HG03064 (cell line): ENCODE results near the gene NFIX.

ENCODE experiments used
- ATAC-seq: cut with Tn5 transposase; IDR thresholded peaks from one replicate; pipeline ENCODE4 v1.9.1; 2021; ENCODE audit warnings: low read depth; ENCODE audit not compliant: unreplicated experiment

The NFIX gene

DNA sequence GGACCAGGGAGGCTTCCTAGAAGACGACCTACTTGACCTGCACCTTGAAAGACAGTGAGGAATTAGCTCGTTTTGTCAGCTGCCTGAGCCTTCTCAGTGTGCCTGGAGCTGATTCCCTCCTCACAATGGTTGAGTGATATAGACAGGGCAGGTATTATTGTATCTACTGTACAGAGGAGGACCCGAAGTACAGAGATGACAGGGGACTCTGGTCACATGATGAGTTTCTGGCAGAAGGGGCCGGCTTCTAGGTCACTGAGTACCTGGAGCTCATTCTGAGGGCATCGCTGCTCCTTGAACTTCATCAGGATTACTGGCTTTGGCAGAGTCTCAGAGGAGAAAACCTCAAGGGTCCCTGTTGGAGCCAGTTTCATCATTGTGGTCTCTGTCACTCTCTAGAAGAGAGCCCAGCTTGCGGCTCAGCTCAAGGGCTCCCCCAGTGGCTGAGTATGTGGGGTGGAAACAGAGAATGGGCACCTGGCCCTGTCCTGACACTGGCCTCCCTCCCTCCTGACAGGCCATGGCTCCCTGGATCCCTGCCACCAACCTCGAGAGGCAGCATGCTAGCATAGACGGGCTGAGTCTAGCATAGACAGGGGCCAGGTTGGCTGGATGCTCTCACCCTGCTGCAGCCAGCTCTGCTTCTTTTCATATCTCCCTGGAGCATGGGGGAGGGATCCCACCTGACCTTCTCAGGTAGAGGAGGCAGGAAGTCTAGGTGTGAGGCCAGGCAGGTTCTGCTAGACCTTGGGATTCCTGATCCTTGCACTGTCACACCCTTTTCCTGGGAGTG, 38.7 kb downstream of the NFIX start:
- no peak for ATAC-seq

DNA sequence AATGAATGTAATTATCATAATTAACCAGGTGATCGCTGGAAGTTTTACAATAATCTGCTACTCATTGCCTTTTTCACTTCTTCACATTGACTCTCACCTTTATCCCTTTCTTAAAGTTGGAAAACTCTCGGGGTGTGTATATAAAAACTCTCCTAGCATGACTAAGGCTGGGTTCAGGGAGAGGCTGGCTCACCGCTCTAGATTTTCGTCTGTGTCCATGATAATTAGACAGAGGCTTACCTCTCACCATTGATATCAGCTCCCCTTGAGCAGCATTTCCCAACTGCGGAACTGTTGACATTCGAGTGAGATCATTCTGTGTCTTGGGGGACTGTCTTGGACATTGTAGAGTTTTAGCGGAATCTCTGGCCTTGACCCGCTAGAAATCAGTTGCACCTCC, 39.4 kb downstream of the NFIX start:
- ATAC-seq = no peak

DNA sequence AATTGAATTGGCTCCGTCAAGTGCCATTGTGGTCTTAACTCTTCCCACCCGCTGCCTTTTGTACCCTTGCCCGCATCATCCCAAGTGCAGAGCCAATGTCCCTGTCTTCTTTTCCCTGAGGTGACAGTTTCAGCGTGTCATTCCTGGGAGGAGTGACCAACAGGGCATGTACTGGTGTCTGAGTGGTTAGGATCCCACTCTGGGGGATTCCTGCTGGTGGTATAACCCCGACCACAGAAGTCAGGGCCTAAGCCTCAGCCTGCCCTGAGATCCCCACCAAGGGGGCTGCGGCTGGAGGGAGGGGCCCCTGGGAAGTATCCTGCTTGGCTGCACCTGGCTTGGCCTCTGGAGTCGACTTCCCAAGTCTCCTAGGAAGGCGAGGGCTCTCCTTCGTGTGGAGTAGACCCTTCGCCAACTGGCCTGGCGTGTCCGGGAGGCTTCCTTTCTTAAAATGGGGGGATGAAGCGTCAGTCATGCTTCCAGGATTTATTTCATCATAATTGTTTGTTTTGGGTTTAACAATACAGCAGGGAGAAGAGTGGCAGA, 40.6 kb downstream of the NFIX start:
- no peak for ATAC-seq

DNA sequence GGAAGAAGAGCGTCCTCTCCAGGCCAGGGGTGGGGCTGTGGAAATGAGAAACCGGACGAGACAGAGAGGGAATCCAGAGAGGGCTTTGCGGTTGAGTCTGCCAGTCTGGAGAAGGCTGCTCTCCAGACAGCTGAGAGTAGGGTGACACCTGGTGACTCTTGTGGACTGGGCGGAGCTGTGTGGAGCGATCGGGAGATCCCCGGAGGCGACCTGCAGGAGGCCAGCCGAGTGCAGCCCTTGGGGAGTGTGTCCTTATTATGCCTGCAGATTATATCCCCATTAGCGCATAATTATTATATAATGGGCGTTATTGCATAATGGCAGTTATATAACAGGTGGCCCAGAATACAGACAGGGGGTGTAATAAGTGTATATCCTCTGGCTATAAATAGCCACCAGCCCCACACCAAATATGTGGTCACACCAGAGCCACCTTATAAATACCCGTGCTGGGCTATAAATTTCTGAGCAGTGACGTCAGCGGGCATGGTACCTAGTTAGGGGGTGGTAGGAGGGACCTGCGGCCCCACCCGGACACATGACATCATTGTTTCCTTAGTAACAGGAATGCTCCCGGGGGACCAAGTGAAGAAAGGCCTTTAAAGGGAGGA, 41.2 kb downstream of the NFIX start:
- no peak for ATAC-seq

DNA sequence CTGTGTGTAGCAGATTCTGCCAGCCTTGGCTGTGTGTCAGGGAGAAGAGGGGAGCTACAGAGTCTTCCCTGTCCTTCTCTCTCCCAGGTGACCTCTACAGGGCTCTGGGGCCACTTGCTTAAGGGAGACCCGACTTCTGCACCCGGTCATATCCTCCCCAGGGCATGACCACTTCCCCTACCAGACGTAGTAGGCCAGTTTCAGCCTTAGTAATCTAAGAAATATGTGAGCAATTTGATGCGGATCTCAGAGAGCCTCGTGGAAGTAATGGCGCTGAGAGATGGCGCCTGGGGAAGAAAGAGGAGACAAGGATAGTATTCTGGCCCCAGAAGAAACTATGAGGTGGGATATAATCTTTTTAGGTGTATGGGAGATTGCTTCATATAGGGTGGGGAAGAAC, 41.9 kb downstream of the NFIX start:
- ATAC-seq = no peak

DNA sequence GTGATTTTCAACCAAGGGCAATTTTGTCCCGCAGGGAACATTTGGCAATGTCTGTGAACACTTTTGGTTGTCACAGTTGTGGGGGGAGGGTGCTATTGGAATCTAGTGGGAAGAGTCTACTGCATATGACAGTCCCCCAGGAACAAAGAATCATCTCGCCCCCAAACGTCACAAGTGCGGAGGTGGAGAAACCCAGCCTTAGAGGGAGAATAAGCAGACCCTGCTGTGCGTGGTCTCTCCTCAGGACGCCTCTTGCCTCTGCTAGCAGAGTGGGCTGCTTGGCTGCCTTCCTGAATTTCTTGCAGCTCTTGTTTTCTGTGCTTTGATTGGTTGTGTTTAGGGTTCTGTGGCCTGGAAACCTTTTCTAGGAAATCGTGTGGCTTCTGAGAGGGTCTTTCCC, 42.5 kb downstream of the NFIX start:
- ATAC-seq = no peak

DNA sequence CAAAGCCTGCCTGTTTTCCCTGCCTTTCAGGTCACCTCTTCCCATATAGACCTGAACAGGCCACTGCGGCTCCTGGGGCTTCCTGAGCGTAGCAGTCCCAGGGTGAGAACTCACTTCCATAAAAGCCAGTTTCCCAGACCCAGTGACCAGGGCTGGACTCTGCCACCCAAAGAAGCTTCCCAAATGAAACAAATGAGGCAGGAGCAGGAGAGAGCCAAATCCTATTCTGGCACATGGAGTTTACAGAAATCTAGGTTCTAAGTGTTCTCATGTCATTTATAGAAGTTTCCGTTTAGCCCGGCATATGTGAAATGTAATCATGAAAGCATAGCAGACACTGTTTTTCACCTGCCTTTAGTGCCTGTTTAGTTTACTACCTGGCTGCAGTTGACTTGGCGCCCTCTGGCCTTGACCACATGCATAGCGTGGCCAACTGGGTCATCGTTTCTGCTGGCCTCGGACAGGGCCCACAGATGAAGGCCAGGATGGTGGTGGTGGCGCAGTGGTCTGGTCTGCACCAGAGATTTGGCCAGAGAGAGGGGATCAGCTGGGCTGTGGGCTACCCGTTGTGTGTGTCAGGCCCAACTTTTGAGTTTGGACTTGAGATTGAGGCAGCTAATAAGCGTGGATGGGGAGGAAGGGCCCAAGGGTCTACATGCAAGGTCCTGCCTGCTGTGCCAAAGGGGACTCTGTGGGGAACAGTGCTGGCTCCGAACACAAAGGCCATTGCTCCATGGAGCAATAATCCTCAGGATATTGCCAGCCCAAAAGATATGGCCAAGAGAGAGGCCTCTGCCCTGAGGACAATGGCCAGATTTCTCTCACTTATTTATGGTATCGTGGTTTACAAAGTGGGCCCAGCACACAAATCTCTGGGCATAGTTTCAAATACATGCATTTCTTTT, 43.3 kb downstream of the NFIX start:
- no peak for ATAC-seq

DNA sequence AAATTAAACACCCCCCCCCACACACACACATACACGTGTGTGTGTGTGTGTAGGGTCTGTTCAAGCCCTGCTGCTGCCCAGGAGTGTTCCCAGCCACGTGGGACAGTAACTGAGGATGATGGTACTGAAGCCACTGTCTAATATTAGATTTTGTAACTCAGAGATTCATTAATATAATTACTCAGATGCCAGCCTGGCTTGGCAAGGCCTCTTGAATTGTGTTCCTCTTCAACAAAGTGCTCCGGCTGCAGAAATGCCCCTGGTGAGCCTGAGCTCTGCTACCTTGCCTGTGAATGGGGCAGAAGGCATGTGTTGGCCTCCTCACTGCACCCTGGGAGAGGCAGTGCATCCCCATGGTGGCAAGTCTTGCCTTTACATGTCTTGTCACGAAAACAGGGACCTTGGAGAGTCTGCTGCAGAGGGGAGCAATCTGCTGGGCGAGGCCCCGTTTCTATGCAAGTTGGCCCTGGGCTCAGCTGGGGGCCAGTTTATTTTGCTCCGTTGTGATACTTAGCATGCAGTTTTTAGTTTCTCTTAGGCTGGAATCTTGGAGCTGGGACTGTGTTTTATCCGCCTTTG, 44.0 kb downstream of the NFIX start:
- no peak for ATAC-seq

DNA sequence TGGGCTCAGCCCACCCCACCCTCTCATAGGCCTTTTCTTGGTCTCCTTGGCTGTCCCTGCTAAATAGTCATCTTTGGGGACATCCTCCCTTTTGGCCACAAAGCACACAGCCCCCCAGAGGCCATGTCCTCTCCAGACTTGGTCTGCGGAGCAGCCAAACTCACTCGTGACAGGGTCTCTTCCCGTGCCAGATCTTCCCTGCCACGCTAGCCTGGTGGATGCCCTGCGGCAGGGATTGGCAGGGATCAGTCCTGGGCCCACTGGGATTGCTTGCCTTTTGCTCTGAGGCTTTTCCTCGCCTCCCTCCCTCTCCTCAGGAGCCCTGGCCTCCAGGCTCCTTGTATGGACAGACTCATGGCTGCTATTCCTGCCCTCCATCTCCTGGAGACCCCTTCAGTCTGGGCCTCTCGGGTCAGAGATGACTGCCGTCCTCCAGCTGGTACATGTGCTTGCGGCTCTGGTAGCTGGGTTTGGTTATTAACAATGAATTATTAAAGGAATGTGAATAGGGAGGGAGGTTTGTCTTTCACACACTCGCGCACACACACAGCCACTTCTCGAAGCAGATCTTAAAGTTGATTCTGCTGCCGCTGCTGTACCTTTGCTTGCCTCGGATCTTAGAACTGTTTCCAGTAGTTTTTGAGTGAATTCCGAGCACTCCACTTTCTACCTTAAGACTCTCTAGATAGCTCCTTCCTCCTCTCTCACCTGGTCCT, 45.1 kb downstream of the NFIX start:
- no peak for ATAC-seq

DNA sequence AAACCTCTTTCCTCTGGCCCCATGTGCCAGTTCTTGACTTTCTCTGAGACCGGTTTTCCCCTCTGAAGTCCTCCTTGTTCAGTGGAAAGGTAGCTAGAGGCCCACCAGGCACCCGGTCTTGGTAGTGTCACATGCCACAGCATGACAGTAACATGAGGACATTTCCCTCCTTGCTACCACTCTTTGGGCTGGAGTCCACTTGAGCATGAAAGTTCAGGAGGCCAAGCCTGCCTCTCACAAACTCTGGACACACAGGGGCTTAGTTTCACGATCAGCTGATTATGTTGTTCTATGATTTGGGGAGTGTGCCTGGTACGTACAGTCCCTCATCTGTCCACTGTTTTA, 45.6 kb downstream of the NFIX start:
- no peak for ATAC-seq

DNA sequence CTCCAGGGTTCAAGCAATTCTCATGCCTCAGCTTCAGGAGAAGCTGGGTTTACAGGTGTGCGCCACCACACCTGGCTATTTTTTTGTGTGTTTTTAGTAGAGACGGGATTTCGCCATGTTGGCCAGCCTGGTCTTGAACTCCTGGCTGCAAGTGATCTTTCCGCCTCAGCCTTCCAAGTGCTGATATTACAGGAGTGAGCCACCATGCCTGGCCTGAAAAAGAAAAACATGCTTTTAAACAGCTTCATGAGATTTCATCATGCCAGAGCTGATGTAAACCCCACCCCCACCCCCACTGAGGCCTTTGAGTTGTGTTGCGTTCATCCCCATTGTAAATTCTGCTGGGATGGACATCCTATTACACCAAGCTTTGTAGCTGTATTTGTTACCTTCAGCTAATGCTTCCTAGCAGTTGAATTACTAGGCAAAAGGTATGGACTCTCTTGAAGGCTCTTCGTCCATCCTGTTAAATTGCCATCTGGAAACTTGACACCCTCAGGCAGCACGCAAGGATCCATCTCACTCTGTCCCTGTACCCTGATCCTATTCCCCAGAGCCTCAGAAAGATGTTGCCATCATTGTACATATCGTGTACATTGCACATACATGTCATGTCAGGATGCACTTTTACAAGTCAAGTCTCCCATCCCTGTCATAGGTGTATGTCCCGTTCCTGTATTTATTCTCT, 47.3 kb downstream of the NFIX start:
- no peak for ATAC-seq

DNA sequence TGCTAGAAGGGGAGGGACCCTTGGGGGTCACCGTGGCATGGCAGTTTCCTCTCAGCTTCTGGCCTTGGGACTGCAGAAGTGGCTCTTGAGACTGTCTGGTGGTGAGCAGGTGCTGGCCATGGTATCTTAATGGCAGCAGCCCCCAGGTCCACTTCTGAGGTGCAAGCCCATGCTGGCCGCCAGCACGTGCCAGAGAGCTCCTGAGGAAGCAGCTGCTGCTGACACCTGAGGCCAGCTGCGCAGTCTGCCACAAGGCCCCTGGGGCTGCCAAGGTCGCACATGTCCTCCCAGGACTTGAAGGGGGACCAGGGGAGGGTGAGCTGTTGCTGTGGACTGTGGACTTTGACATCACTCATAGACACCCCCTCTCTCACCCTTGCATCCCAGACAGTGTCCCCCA, 48.0 kb downstream of the NFIX start:
- ATAC-seq = no peak

DNA sequence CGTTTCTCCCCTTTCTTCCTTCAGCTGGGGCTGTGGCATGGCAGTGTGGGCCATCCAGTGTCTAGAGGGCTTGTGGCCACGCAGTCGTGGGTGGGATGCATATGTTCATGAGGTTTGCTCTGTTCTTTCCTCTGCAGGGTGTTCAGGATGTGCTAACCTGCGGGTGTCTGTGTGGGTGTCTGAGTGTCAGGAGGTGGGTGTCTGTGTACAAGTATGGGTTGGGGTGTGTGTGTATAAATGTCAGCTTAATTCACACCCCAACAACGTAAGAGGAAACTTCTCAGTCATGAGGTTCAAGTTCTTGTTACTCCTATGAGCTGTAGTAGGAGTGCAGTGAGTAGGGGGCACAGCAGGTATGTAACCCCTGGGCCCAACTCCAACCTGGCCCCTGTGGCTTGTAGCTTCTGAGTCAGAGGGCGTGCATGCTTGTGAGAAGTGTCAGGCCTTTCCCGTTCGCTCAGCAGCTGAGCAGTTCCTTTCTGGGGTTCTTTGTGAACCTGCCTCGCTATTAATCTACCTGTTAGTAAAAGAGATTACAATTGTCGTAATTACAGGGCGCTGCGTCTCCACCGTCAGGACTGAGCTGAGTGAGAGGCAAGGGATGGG, 49.1 kb downstream of the NFIX start:
- no peak for ATAC-seq

DNA sequence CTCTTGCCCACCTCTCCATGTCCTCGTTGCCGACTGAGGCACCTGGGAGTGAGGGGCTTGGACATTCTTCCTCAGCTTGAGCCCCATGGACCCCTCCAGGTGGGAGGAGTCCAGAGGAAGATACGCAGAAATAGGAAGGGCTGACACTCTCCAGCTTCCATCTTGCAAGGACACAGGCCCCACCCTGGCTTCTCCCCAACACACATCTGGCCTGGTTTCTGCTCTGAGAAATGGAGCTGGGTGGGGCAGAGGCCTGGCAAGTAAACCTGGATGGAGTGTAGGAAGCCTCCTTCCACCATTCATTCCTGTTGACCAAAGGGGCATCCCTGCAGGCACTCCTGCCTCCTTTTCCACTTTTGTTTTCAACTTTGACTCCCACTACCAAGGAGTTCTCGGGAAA, 50.5 kb downstream of the NFIX start:
- ATAC-seq = no peak

DNA sequence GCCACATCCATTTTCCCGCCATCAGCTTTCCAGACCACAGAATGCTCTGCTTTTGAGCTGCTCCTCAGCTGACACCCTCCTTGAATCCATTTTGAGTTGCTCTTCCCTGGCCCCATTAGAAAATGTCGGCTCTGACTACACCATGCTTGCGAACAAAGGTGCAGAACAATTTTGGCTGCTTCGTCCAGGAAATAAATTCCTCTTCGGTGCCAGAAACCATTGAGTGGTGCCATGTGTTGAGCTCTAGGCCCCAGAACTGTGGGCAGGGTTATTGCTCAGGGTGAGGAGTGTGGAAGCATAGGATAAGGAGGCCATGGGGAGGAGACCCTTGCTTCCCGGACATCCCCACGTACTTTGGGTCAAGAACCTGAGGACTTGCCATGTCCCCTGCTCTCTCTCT, 52.1 kb downstream of the NFIX start:
- ATAC-seq = no peak

DNA sequence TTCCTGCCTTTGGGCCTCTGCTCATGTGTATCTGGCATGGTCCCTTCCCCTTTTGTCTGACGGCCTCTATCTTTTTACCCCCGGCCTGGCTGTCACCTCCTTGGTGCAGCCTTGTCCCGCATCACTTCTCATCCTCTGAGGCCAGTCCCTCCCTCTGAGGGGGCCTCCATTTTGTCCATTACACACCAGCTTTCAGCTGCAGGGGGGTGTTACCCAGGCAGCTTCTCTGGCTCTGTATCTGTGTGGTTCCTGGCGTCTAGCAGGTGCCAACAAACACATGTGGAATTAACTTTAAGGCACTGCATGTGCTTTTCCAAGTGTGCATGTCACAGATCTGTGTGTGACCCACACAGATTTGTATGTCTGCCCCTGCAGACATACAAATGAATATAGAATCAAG, 55.0 kb downstream of the NFIX start:
- ATAC-seq = no peak

DNA sequence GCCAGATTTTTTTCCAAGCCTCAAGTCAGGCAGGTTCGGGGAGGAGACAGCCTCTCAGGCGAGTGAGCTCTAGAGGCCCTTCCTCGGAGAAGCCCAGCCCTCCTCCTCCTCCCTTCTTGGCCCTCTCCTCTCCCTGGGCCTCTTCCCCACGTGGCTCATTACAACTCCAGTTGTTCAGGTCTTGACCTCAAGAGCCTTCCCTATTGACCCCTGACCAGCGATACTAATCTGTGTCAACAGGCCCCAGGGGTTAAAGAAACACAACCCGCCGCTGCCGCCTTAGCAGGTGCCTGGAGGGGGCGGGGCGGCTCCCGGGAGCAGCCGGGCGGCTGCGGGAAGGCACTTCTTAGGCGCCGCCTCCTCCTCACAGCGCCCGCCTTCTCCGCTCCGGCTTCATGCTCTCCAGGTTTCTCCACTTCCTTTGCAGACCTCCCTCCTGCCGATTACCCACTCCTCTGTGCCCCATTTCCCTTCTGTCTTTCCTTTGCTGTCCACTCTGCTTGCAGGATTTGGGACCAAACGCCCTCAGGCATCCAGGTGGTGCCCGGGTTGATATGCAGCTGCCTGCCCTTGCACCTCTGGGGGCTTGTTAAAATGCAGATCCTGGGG, 56.4 kb downstream of the NFIX start:
- no peak for ATAC-seq

DNA sequence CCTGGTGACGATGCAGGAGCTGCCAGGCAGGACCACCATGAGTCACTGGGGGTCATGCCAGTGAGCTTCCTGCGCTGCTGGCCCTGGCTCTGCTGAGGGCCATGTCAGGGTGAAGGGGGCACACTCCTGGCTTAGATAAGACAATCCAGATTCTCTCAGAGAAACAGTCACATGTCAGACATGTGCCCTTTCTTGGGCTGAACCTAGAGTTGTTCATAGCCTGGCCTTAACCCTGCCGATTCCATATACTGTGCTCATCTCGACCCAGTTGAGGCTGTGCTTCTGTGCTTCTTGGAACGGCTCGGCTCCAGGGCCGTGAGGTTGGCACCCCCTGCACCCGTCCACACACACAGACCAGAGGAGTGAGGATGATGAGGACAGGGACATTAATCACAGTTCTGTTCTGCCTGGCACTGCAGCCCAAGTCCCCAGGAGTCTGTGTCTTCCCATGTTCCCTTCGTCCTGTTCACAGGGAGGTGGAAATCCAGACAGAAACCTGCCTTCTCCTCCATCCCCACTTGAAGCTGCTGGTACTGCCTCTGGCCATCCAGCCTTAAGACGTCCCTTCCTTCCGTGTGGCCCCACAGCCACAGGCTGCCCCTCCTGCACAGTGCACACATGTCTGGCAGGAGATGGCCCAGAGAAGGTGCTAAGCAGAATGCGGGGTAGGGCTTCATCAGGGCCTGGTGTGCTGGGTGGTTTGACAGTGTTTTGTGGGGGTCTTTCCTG, 57.3 kb downstream of the NFIX start:
- ATAC-seq = no peak
